ENCODE results near the gene WWOX.

The WWOX gene

GRCh38 chr16:78184238-78185183, 85.1 kb downstream of the WWOX start:
- no peak for DNase-seq
- H4K20me1 ChIP-seq (ENCODE audit: insufficient read depth, low read length), result no peaks in the 10 kb centered on the region
- H3K4me2 ChIP-seq (ENCODE audit: low read depth, low read length), result no peak overlapping the region
- H2AFZ ChIP-seq (ENCODE audit: low read length), result no peak overlapping the region
- H3K79me2 ChIP-seq (ENCODE audit: low read length), result no peaks in the 10 kb centered on the region
- H3K9ac ChIP-seq (ENCODE audit: low read length), result no peak overlapping the region
- no peaks in the 10 kb centered on the region for H3K9me2 ChIP-seq (replicated peaks; ENCODE audit: insufficient read depth, low read length)
- TF ChIP-seq EZH2phosphoT487 (IDR thresholded peaks at IDR 0.05; ENCODE audit: low read length), result no peak
- TF ChIP-seq CTCF (IDR thresholded peaks at IDR 0.05; ENCODE audit: low read length), result no peak
- TF ChIP-seq EZH2 (optimal IDR thresholded peaks at IDR 0.05; ENCODE audit: low read depth, low read length), result no peak
- no peaks in the 10 kb centered on the region for H3K27me3 ChIP-seq (replicated peaks; ENCODE audit: insufficient read depth, low read length)
- H3K36me3 ChIP-seq (replicated peaks; ENCODE audit: insufficient read depth, low read length), result no peaks in the 10 kb centered on the region
- H3K9me3 ChIP-seq (replicated peaks; ENCODE audit: insufficient read depth, low read length), result no peaks in the 10 kb centered on the region
- no peak overlapping the region for H3K27ac ChIP-seq (ENCODE audit: low read length)
- no peak overlapping the region for H3K4me3 ChIP-seq (ENCODE audit: low read length)
- no peaks in the 10 kb centered on the region for H3K4me1 ChIP-seq (ENCODE audit: low read length)
- H3F3A ChIP-seq (ENCODE audit: insufficient read depth, low read length), result no peaks in the 10 kb centered on the region

- H3K9me3 ChIP-seq (replicated peaks; ENCODE audit: insufficient read depth, low read length), result no peaks in the 10 kb centered on the region
- H3K4me2 ChIP-seq (ENCODE audit: low read depth, low read length), result no peak overlapping the region
- no peak for DNase-seq
- H4K20me1 ChIP-seq (ENCODE audit: insufficient read depth, low read length), result no peaks in the 10 kb centered on the region
- TF ChIP-seq EZH2phosphoT487 (IDR thresholded peaks at IDR 0.05; ENCODE audit: low read length), result no peak
- TF ChIP-seq EZH2 (optimal IDR thresholded peaks at IDR 0.05; ENCODE audit: low read depth, low read length), result no peak
- no peak for TF ChIP-seq CTCF (IDR thresholded peaks at IDR 0.05; ENCODE audit: low read length)
- no peak overlapping the region for H3K9ac ChIP-seq (ENCODE audit: low read length)
- no peaks in the 10 kb centered on the region for H3K79me2 ChIP-seq (ENCODE audit: low read length)
- no peak overlapping the region for H3K4me3 ChIP-seq (ENCODE audit: low read length)
- H3F3A ChIP-seq (ENCODE audit: insufficient read depth, low read length), result no peaks in the 10 kb centered on the region
- no peaks in the 10 kb centered on the region for H3K4me1 ChIP-seq (ENCODE audit: low read length)
- no peaks in the 10 kb centered on the region for H3K36me3 ChIP-seq (replicated peaks; ENCODE audit: insufficient read depth, low read length)
- H2AFZ ChIP-seq (ENCODE audit: low read length), result no peak overlapping the region
- H3K27me3 ChIP-seq (replicated peaks; ENCODE audit: insufficient read depth, low read length), result no peaks in the 10 kb centered on the region
- no peaks in the 10 kb centered on the region for H3K9me2 ChIP-seq (replicated peaks; ENCODE audit: insufficient read depth, low read length)
- H3K27ac ChIP-seq (ENCODE audit: low read length), result no peak overlapping the region
Observed at GRCh38 chr16:78189121-78189520, 89.7 kb downstream of the WWOX start.

GRCh38 chr16:78192734-78193488, 93.5 kb downstream of the WWOX start:
- Histone ChIP-seq H4K20me1 (ENCODE audit: insufficient read depth, low read length) (no peaks in the 10 kb centered on the region), H3K27ac (ENCODE audit: low read length) (no peak overlapping the region), H3K4me2 (ENCODE audit: low read depth, low read length) (no peak overlapping the region), H3K27me3 (replicated peaks; ENCODE audit: insufficient read depth, low read length) (no peaks in the 10 kb centered on the region), H3K9ac (ENCODE audit: low read length) (no peak overlapping the region), H3K79me2 (ENCODE audit: low read length) (no peaks in the 10 kb centered on the region), H3F3A (ENCODE audit: insufficient read depth, low read length) (no peaks in the 10 kb centered on the region), H3K9me2 (replicated peaks; ENCODE audit: insufficient read depth, low read length) (no peaks in the 10 kb centered on the region), H3K4me1 (ENCODE audit: low read length) (no peaks in the 10 kb centered on the region), H3K9me3 (replicated peaks; ENCODE audit: insufficient read depth, low read length) (no peaks in the 10 kb centered on the region), H3K4me3 (ENCODE audit: low read length) (no peak overlapping the region), H3K36me3 (replicated peaks; ENCODE audit: insufficient read depth, low read length) (no peaks in the 10 kb centered on the region), H2AFZ (ENCODE audit: low read length) (no peak overlapping the region)
- no peak for TF ChIP-seq EZH2 (optimal IDR thresholded peaks at IDR 0.05; ENCODE audit: low read depth, low read length)
- no peak for TF ChIP-seq EZH2phosphoT487 (IDR thresholded peaks at IDR 0.05; ENCODE audit: low read length)
- no peak for TF ChIP-seq CTCF (IDR thresholded peaks at IDR 0.05; ENCODE audit: low read length)
- no peak for DNase-seq

Measured in MM.1S (cell line).